Measurements from ENCODE around the gene NECTIN1.

Gene NECTIN1

DNA sequence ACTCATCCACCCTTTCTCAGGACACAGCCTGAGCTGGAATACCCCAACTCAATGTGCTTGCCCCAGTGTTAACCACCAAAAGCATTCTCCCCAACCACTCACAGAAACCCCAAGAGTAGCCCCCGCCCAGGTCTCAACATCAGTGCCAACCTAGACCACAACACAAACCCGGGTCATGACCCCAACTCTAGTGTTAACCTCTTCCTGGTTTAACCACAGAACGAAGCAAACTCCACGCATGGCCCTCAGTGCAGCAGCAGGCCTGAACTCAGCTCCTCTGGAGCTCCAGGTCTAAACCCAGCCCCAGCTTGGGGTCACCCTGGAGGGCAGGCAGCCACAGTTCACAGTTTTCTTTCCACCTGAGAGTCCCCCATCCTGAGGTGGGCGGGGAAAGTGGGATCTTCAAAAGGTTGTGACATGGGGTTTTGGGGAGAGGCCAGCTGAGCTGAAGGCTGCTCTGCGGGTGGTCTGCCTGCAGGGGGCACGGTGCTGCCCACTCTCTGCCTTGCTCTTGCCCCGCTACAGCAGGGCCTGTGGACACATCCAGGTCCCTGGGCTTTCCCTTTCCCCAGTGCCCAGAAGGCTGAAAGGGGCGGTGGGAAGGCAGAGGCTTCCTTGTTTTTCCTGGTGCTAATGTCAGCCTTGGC, 37.9 kb downstream of the NECTIN1 start:
- DNase-seq: no peak

DNA sequence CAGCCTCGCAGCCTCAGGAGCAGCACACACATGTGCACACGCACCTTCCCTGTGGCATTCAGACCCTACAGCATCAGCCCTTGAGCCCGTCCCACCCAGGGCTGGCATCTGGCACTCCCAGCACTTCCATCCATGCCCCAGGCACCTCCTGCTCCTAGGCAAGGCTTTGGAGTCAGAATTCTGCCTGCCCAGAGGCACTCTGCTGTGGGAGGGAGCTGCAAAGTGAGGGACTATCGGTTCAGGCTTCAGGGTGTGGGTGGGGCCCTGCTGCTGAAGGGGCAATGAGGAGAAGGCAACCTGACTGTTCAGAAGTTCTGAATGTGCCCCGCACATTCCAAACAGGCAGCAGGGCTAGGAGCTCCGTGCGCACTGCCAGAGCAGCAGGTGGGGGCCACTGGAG, 39.7 kb downstream of the NECTIN1 start:
- DNase-seq: no peak

DNA sequence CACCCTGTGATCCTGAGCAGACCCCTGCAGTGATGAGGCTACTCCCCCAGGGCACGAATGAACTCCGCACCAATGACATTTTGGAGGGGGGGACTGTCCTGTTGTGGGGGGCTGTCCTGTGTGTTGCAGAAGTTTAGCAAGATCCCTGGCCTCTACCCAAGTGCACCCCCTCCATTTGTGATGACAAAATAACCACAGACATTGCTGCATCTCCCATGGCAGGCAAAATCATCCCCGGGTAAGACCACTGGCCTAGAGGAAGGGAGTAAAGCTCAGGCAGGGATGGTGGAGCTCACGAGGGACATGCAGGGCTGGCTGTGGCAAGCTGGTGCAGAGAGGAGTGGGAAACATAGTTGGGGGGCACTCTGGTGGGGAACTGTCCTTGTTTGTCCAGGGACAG, 40.6 kb downstream of the NECTIN1 start:
- DNase-seq: no peak

DNA sequence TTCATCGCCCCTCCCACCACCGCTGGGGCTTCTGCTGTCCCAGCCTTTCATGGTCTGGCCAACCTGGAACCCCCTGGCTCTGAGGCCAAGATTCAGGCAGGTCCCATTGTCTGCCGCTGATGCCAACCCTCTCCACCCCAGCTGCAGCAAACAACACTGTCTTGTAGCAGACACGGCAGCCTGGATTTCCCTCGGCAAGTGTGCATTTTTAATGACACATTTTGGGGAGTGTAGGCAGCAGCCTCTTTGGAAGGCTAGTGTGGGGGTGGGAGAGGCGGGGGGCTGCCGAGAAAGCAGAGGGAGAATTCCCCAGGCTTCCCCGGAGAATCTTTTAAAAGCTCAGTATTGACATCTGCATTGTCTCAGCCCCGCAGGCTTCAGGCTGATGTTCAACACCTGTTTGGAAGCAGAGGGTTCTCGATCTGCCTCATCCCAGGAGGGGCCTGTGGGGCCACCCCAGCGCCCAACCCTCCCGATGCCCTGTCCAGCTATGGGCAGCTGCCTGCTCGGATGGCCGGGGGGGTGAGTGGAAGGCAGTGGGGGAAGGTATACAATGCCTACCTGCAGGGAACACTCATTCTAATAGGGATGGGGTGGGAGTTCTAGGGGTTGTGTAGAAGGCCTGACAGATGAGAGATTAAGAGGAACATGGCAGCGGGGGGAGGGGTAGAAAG, 41.5 kb downstream of the NECTIN1 start:
- DNase-seq: no peak

DNA sequence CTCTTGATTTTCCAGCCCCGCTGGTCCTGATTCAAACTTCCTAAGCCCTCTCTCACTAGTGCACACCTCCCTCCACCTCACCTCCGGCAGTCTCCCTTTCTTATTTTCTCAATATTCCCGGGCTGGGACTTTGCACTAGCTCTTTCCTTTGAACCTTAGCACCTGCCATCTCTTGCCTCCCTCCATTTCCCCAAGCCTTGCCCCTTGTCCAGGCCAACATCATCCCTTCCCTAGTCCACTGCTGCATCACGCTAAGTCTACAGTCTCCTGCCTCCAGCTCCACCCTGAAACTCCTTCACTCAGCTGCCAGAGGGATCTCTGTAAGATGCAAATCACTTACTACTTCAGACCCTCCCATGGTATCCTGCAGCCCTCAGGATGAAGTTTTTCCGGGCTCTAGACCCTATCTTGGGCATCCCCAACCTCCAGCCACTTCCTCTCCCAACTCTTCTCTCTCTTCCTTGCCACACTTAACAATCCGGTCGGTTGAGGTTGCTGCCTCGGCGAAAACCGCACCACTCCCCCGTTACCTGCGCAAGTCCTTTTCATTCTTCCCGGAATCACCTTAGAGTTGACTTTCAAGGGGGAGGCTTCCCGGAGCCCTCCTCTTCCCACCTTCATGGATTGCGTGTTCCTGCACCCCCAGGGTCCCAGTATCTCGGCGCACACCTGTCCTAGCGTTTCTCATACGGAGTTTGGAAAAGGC, 42.7 kb downstream of the NECTIN1 start:
- DNase-seq: no peak

DNA sequence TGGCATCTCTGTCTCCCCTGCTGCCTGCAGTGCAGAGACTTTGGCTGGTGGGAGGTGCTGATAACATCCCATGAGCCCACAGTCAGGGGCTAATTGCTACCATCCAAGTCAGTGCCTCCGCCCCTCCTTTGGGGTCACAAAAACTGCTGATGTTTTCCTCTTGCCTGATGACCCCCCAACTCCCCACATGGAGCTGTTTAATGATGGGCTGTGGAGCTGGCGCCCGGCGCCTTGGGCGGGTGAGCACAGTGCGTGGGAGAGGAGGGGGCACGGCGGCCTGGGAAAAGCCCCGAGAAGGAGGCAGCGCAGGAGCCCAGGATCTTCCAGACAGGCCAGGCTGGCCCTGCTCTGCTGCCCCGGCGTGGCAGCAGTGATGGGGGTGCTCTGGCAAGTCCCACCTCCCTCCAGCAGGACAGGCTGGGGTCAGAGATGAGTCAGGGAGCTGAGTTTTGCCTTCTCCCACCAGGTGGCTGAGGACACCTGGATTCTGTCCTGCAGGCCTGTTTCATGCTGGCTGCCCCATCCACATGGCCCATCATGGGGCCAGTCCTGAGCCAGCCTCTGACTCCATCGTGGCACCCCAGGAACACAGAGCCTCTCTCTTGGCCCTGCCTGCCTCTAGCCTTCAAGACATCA, 43.8 kb downstream of the NECTIN1 start:
- no peak for DNase-seq

DNA sequence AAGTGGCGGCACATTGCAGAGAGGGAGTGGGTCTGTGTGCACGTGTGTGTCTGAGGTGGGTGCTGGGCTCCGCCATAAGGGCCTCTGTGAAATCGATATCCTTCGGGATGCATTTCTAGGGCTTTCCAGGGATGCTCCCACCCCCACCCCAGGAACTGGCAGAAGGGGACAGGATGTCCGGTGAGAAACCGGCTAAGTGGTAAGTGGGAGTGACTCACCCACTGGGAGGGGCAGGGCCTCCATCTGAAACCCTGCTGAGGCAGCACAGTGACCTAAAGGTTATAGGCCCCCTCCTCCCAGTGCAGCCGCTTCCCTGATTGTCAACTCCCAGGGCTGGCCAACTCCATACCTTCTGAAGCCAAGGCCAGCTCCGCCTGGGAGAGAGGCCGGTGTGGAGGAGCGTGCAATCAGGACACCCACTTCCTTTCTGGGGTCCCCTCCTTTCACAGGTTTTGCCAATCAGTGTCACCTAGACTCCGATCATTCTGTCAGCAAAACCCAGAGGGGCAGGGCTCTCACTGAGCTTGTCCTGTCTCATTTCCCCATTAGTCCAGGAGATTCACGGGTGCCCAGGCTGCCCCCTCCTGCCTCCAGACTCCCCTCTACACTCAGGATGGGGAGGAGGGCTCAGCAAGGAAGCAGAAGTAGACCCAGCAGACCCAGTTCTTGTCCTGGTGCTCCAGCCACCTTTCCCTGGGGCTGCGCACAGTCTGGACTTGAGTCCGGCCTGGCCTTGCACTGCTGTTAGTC, 44.5 kb downstream of the NECTIN1 start:
- DNase-seq: peak; percentile 70

DNA sequence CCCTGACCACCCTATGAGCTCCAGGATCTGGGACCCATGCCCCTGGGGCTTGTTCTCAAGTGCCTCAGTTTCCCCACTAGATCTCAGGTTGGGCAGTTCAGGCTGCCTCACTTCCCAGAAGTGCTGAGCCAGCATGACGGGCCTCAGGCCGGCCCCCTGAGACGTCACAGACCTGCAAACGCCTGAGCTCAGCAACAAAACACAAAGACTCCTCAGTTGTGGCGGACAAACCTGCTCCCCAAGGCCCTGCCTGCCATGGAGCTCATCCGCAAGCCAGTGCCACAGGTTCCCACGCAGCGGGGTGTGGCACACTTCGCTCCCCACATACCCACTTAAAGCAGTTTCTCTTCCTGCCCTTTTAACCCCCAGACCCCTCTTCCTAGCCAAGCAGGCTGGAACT, 45.2 kb downstream of the NECTIN1 start:
- no peak for DNase-seq

DNA sequence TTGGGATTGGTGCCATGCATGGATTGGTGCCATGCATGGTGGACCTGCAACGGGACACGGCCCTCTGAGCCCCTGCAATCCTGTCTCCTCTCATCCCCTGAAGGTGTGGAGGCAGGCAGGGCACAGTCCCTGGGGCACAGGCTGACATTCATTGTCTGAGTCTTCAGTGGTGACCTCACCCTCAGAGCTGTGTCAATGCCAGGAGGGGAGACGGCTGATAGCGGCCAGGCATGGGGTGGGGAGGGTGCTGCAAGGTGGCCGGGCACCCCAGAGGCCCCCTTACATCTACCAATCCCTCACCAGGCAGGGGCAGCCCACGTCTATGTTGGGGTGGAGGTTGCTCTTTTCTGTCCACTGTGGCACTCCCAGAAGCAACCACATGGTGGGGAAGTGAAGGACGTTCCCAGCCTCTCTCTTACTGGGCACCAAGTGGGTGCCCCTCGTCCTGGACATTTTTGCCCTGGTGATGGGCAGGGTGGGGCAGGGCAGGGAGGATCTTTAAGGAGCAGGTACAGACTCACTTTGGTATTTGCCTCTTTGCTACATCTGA, 47.6 kb downstream of the NECTIN1 start:
- DNase-seq: no peak

DNA sequence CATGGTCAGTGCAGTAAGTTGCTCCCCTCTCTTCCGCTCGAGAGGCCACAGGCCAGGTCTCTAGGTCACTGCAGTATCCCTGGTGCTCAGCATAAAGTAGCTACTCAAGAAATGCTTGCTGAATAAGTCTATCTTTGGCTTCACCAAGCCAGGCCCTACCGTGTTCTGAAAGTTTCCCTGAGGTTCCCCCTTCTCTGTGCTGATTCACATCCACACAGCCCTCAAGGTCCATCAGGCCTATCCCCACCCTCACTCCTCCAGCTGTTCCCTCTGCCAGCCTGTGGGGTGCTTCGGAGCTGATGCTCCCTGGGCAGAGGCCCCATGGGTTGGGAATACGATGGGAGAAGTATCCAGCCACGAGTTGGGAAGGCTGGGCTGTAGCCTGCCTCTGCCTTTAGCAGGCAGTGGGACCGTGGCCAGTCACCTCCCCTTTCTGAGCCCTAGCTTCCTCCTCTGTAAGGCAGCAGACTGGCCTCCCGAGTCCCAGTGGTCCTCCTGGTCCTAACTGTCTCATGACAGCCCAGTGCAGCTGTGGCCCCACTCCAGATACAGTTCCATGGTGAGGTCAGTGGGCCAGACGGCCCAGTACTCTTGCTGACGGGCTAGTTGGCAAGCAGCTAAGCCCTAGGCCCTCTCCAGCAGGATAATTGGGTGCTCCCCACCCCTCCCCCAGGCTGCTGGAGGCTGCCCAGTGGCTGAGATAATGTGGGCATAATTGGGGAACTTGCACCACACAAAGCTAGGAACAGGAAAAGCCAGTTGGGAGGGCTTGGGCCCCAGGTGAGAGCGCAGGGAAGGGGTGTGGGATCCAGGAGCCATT, 48.2 kb downstream of the NECTIN1 start:
- DNase-seq: no peak

DNA sequence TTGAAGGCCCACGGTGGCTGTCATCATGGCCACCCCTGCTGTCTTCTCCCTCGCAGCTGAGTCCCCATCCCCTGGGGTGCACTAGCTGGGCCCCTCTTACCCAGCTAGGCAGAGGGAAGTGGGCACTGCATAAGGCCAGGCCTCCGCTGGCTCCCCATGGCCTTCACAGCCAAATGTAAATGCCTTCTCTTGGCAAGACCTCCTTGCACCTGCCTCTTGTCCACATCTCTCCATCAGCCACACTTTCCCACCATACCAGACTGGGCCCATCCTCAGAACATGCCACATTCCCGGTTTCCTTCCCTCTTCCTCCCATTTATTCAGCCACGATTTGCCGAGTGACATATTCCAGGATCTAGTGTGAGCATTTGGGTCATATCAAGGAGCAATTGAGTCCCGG, 49.7 kb downstream of the NECTIN1 start:
- DNase-seq: no peak

DNA sequence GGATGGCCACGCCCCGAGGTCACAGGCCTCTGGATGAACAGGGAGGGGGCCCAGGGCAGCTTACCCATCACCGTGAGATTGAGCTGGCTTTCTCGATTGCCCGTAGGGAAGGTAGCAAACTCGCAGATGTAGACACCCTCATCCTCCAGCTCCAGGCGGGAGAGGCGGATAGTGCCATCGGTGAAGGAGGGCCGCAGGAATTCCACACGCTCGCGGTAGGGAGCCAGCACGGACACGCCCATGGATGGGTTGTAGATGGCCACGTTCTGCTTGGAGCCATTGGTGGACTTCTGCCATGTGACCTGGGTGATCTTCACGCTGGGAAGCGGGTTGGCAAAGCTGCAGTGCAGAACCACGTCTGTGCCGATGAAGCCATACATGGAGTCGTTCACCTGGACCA, 50.6 kb downstream of the NECTIN1 start:
- no peak for DNase-seq

DNA sequence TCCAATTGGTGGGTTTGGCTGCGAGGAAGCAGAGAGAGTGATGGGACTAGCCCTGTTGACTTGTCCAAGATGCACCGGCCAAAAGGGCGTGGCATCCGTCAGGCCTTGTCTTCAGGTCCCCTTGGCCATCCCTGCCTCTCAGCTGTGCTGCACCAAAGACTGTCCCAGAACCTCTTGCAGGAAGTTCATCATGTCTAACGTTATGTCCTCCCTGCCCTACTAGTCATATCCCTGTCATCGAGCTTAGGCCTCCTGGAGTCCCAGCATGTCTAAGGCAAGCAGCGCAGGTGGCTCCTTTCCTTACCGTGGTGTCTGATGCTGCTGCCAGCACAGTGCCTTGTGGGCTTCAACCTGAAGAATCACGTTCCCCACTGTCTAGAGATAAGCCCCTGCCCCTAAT, 51.2 kb downstream of the NECTIN1 start:
- no peak for DNase-seq

DNA sequence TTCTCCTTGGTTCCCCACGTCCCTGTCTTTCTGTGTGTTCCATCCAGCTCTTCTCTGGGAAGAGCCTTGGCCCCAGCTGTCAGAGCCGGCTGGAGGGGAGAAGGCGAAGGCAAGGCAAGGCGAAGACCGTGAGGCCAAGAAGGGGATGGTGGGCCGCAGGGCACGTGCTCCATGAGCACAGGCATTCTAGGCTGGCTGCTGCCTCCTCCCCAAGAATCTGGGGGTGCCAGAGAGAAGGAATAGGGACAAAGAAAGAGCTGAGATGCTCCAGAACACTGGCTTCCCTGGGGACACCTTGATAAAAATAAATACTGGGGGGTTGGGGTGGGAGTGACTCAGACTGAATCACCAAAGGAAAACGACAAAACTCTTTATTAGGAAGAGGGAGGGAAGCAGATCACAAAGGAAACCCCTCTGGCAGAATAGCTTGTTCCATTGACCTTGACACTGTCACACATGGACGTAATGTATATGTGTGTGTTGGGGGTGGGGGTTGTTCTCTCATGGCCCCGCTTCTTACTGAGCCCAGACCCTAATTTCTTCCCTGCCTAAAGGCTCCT, 52.5 kb downstream of the NECTIN1 start:
- peak; percentile 60 for DNase-seq

DNA sequence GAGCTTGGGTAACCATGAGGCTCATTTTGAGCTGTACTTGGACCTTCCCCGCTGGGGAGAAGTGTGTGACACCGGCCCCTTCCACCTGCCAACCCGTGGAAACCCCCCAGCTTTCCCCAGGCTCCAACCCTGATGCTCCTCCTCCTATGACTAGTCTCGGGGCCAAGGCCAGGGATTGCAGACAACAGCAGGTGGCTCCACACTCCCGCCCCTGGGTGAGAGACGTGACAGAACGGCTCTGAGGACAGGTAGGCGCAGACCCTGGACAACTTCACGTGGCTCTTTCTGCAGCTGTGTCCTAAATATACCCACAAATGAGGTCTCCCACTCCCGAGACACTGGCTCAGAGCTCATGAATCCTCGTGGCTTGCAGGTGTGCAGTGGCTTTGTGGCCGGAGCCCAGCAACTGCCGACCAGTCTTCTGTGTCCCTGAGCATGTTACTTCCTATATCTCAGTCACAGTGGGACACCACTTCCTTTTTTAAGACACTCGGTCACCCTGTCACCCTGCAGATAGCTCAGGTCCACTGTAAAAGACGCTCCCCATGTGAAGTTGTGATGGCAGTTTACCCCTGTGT, 55.2 kb downstream of the NECTIN1 start:
- DNase-seq: no peak

DNA sequence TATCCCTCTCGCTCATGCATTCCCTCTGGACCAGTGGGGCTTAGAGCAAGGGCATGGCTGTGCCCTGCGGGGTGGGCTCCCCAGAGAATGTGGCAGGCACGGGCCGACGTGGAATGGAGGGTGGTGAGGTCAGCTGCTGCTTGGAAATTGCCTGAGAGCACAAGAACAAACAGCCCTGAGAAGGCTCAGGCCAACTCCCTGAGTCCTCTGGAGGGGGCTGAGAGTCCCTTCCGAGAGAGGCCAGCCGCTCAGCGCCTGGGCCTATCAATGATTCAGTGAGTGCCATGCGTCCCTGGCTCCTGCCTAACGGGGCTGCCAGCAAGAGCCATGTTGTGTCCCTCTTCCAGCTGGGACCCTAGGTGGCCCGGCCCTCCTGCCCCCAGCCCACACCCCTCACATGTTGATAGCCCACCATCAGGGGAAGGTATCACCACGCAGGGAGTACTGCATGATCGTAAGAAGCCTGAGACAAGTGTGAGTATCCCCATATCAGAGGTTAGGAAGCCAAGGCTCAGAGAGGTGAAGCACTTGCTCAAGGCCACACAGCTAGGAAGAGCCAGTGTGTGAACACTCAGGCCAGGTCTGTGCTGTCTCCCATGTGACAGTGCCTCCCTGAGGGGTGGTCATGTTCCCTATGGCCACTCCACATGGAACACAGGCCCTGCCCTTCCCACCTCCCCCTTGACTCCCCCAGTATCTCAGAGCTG, 55.8 kb downstream of the NECTIN1 start:
- DNase-seq: no peak

DNA sequence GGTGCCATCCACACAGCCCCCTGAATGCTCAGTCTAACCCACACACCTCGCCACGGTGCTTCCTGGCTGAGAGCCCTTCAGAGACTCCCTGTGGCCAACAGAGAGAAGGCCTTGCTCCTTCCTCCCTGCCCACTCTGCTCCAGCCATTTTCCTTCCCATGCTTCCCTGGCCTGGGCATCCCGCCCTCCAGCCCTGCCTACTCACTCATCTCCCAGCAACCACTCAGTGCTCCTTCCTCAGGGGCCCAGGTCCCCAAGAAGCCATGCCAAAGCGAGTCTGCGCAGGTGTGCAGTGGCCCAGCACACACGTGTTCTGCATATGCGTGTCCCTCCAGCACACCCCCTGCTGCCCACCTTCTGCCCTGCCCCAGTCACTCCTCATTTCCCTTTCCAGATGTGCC, 56.4 kb downstream of the NECTIN1 start:
- no peak for DNase-seq

DNA sequence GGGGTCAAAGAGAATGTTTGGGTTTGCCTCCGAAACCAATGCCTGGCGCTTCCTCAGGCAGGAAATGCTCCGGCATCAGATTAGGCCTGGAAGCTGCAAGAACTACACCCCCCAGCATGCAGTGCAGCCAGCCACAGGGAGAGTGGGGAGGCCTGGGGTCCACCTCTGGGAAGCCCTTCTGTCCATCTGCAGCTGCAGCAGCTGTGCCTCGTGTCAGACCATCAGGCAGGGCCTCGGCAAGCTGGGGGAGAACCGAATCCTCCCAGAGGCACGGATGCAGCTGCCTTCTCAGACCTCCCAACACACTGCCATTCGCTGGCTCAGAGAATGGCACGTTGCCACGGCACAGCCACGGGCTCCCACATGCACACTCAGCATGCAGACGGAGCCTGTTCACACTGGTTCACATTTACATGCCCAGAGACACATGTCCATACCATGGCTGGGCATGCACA, 57.4 kb downstream of the NECTIN1 start:
- peak; percentile 20 for DNase-seq

DNA sequence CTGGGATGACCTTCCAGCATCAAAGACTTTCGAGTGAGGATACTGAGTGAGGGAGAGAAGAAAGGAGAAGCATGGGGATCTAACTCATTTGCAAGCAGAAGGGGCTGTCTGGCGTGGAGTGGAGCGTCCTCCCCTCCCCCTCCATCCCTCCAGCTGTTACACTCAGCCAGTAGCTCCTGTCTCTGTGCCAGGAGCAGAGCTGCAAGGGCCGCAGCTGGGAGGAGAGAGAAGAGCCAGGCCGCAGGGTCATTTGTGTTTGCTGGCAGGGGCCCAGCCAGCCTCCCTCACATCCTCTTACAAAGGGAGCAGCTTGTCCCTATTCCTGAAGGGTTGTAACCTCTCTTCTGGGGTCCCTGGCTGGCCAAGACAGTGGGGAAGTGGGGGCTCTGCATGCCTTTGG, 57.9 kb downstream of the NECTIN1 start:
- peak; percentile 71 for DNase-seq

DNA sequence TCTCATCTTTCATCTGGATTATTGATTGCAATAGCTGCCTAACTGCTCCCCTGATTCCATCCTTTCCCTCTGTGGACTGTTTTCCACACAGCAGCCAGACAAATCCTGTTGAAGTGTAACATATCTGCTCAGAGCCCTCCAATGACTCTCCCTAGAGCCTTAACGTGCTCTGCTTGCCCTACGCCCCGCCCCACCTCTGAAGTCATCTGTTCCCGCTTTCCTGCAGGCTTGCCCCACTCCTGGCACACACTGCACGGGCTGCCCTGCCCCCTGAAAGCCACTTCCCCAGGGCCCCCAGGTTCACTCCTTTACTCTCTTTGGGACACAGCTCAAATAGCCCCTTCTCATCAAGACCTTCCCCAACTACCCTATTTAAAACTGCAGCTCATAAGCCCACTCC, 59.5 kb downstream of the NECTIN1 start:
- DNase-seq: no peak
